Measurements from ENCODE around the gene CCDC28B.

DNA sequence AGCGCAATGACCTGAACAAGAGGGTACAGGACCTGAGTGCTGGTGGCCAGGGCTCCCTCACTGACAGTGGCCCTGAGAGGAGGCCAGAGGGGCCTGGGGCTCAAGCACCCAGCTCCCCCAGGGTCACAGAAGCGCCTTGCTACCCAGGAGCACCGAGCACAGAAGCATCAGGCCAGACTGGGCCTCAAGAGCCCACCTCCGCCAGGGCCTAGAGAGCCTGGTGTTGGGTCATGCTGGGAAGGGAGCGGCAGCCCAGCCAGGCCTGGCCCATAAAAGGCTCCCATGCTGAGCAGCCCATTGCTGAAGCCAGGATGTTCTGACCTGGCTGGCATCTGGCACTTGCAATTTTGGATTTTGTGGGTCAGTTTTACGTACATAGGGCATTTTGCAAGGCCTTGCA lies 5.4 kb upstream of the CCDC28B start:
- TF ChIP-seq, protein P1, sequence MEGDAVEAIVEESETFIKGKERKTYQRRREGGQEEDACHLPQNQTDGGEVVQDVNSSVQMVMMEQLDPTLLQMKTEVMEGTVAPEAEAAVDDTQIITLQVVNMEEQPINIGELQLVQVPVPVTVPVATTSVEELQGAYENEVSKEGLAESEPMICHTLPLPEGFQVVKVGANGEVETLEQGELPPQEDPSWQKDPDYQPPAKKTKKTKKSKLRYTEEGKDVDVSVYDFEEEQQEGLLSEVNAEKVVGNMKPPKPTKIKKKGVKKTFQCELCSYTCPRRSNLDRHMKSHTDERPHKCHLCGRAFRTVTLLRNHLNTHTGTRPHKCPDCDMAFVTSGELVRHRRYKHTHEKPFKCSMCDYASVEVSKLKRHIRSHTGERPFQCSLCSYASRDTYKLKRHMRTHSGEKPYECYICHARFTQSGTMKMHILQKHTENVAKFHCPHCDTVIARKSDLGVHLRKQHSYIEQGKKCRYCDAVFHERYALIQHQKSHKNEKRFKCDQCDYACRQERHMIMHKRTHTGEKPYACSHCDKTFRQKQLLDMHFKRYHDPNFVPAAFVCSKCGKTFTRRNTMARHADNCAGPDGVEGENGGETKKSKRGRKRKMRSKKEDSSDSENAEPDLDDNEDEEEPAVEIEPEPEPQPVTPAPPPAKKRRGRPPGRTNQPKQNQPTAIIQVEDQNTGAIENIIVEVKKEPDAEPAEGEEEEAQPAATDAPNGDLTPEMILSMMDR (IDR thresholded peaks at IDR 0.05; ENCODE audit: extremely low read depth in 1 of 2, insufficient read depth in 1 of 2, low read depth in 1 of 2, low read length in 2 of 2): no peak
- no peak for TF ChIP-seq EZH2 (IDR thresholded peaks at IDR 0.05; ENCODE audit: borderline replicate concordance, low read depth, low read length, severe bottlenecking)
- no peak for TF ChIP-seq POLR2AphosphoS5 (IDR thresholded peaks at IDR 0.05; ENCODE audit: insufficient read depth, low read depth, low read length)
